IPS-15b (cell line): ENCODE measurements around the gene RINL.
"Not testable (repeated sequence)": the region's sequence is repeated elsewhere in the genome, so short reads cannot be mapped to it uniquely, and the experiment has no call there.

ENCODE experiments used
- H3K27me3 ChIP-seq: one replicate; pipeline ENCODE4 v1.6.1; 2013; ENCODE audit warnings: low read length; ENCODE audit not compliant: control insufficient read depth, insufficient read depth
- H3K36me3 ChIP-seq: one replicate; pipeline ENCODE4 v1.6.1; 2013; ENCODE audit warnings: low read length; ENCODE audit not compliant: control insufficient read depth, insufficient read depth
- H3K4me1 ChIP-seq: one replicate; pipeline ENCODE4 v1.6.1; 2013; ENCODE audit warnings: mild to moderate bottlenecking, low read length; ENCODE audit not compliant: control insufficient read depth, insufficient read depth
- H3K4me3 ChIP-seq: one replicate; pipeline ENCODE4 v1.5.1; 2013; ENCODE audit warnings: low read depth, low read length
- H3K9ac ChIP-seq: one replicate; pipeline ENCODE4 v1.6.1; 2013; ENCODE audit warnings: low read depth, mild to moderate bottlenecking, low read length
- H3K9me3 ChIP-seq: one replicate; pipeline ENCODE4 v1.6.1; 2013; ENCODE audit warnings: mild to moderate bottlenecking, low read length; ENCODE audit not compliant: control insufficient read depth, insufficient read depth

The RINL gene

DNA sequence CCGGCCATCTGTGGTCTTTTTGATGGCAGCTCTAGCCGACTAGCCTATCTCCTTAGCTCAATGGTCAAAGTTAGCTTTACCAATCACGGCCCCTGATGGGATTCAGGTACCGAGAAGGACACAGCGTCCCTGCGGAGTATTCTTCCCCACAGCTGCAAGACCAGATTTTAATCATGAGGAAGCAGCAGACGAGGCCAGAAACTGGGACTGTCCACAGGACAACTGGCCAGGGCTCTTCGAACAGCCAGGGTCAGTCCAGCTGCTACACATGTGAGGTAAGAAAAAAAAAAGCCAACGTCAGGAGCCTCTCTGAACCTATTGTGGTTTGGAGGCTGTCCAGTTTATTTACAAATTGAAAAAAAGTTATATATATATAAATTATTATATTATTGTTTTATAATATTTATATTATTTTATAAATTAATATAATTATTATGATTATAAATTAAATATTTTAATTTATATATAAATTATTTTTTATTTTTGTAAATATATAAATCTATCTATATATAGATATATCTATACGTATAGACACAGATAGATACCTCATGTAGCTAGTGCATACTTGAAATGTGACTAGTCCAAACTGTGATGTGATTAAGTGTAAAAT is 10.8 kb downstream of the RINL start:
- Histone ChIP-seq H3K4me1 (peaks cover 2% of the 10 kb centered on the region), H3K4me3 (no peak overlapping the region), H3K27me3 (peaks cover 6% of the 10 kb centered on the region), H3K36me3 (no peaks in the 10 kb centered on the region), H3K9ac (no peak overlapping the region), H3K9me3 (no peaks in the 10 kb centered on the region)

GRCh38 chr19:38862321-38863059 is 15.6 kb downstream of the RINL start:
- no peak overlapping the region for H3K9ac ChIP-seq
- no peaks in the 10 kb centered on the region for H3K36me3 ChIP-seq
- H3K9me3 ChIP-seq: no peaks in the 10 kb centered on the region
- no peaks in the 10 kb centered on the region for H3K27me3 ChIP-seq
- H3K4me3 ChIP-seq: no peak overlapping the region
- H3K4me1 ChIP-seq: no peaks in the 10 kb centered on the region

- no peaks in the 10 kb centered on the region for H3K36me3 ChIP-seq
- H3K4me3 ChIP-seq: no peak overlapping the region
- no peaks in the 10 kb centered on the region for H3K9me3 ChIP-seq
- no peak overlapping the region for H3K9ac ChIP-seq
- H3K27me3 ChIP-seq: no peaks in the 10 kb centered on the region
- no peaks in the 10 kb centered on the region for H3K4me1 ChIP-seq
Measured at GRCh38 chr19:38861368-38861767, 16.7 kb downstream of the RINL start.

GRCh38 chr19:38859631-38860204 is 18.4 kb downstream of the RINL start:
- not testable (repeated sequence) for H3K27me3 ChIP-seq, H3K4me1 ChIP-seq, H3K36me3 ChIP-seq, H3K9me3 ChIP-seq, H3K4me3 ChIP-seq, H3K9ac ChIP-seq

GRCh38 chr19:38856813-38857212 is 21.3 kb downstream of the RINL start:
- no peaks in the 10 kb centered on the region for H3K27me3 ChIP-seq
- no peak overlapping the region for H3K9ac ChIP-seq
- no peaks in the 10 kb centered on the region for H3K9me3 ChIP-seq
- H3K4me3 ChIP-seq: no peak overlapping the region
- no peaks in the 10 kb centered on the region for H3K36me3 ChIP-seq
- H3K4me1 ChIP-seq: no peaks in the 10 kb centered on the region

DNA sequence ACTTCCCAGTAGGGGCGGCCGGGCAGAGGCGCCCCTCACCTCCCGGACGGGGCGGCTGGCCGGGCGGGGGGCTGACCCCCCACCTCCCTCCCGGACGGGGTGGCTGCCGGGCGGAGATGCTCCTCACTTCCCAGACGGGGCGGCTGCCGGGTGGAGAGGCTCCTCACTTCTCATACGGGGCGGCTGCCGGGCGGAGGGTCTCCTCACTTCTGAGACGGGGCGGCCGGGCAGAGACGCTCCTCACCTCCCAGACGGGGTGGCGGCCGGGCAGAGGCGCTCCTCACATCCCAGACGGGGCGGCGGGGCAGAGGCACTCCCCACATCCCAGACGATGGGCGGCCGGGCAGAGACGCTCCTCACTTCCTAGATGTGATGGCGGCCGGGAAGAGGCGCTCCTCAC is 22.3 kb downstream of the RINL start:
- H3K4me3 ChIP-seq, H3K27me3 ChIP-seq, H3K9me3 ChIP-seq, H3K4me1 ChIP-seq, H3K9ac ChIP-seq, H3K36me3 ChIP-seq: not testable (repeated sequence)

- H3K27me3 ChIP-seq, H3K4me3 ChIP-seq, H3K36me3 ChIP-seq, H3K9me3 ChIP-seq, H3K9ac ChIP-seq, H3K4me1 ChIP-seq: not testable (repeated sequence)
Measured at GRCh38 chr19:38854961-38855360, 23.1 kb downstream of the RINL start.

GRCh38 chr19:38853214-38853613 is 24.9 kb downstream of the RINL start:
- Histone ChIP-seq H3K4me1 (no peaks in the 10 kb centered on the region), H3K4me3 (peak overlapping the region; percentile 86), H3K36me3 (peaks cover 8% of the 10 kb centered on the region)

GRCh38 chr19:38852231-38853044 is 25.6 kb downstream of the RINL start:
- no peaks in the 10 kb centered on the region for H3K9me3 ChIP-seq
- no peaks in the 10 kb centered on the region for H3K27me3 ChIP-seq
- H3K4me1 ChIP-seq: no peaks in the 10 kb centered on the region
- peak overlapping the region; percentile 86 for H3K4me3 ChIP-seq
- peak overlapping the region; percentile 68 for H3K9ac ChIP-seq
- H3K36me3 ChIP-seq: peaks cover 11% of the 10 kb centered on the region

More at GRCh38 chr19:38853214-38853613, 24.9 kb downstream of the RINL start:
- H3K9ac ChIP-seq: no peak overlapping the region
- H3K27me3 ChIP-seq: no peaks in the 10 kb centered on the region
- no peaks in the 10 kb centered on the region for H3K9me3 ChIP-seq

DNA sequence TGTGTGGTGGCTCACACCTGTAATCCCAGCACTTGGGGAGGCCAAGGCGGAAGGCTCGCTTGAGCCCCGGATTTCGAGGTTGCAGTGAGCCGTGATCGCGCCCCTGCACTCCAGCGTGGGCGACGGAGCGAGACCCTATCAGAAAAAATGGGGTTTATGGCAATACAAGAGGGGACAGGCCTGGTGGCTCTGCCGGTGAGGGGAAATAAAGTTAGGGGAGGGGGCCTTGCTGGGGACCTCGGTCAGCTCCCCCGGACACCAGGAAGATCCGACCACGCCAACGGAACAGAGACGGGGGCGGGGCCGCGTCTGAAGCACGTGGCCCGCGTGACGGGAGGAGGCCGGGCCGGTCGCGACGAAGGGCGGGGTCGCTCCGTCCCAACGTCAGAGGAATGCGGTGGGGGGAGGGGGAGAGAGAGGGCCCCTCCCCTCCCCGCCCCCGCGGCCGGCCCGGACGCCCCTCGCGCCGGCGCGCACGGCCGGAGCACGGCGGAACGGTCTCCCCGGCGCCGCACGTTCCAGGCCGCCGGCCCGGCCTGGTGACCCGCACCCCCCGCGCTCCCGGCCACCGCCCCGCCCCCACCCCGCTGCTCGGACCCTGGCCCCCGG is 26.3 kb downstream of the RINL start:
- no peak overlapping the region for H3K9ac ChIP-seq
- peaks cover 18% of the 10 kb centered on the region for H3K36me3 ChIP-seq
- no peaks in the 10 kb centered on the region for H3K9me3 ChIP-seq
- H3K4me1 ChIP-seq: no peaks in the 10 kb centered on the region
- no peaks in the 10 kb centered on the region for H3K27me3 ChIP-seq
- H3K4me3 ChIP-seq: peak overlapping the region; percentile 86

GRCh38 chr19:38850976-38851621 is 27.0 kb downstream of the RINL start:
- Histone ChIP-seq H3K4me3 (peak overlapping the region; percentile 86), H3K9ac (peak overlapping the region; percentile 66), H3K36me3 (peaks cover 24% of the 10 kb centered on the region), H3K9me3 (no peaks in the 10 kb centered on the region), H3K27me3 (no peaks in the 10 kb centered on the region), H3K4me1 (no peaks in the 10 kb centered on the region)
